T-helper 2 cell treated with Interferon-gamma antibody and Interleukin-4, amounts not matched to agents 5 μg/mL and 100 μg/mL, for 36 hours (primary cell): ENCODE measurements around the gene PALLD.
A peak's percentile ranks its signal among the peaks of the same experiment; 100 is the strongest.

Experiments
- DNase-seq: peaks from one replicate; pipeline ENCODE4 v3.0.0; 2021; ENCODE audit warnings: low spot score
- H3K27ac Mint-ChIP-seq: one replicate; pipeline ENCODE4 v1.8.0; 2021; ENCODE audit warnings: mild to moderate bottlenecking, mixed read lengths
- H3K27me3 Mint-ChIP-seq: one replicate; pipeline ENCODE4 v1.8.0; 2021; ENCODE audit warnings: low read depth, mixed read lengths
- H3K36me3 Mint-ChIP-seq: one replicate; pipeline ENCODE4 v1.8.0; 2021; ENCODE audit warnings: low read depth, mixed read lengths
- H3K4me1 Mint-ChIP-seq: one replicate; pipeline ENCODE4 v1.8.0; 2021; ENCODE audit warnings: low read depth, mixed read lengths
- H3K4me3 Mint-ChIP-seq: one replicate; pipeline ENCODE4 v1.8.0; 2022; ENCODE audit warnings: mild to moderate bottlenecking, moderate library complexity, mixed read lengths
- H3K9me3 Mint-ChIP-seq: one replicate; pipeline ENCODE4 v1.8.0; 2021; ENCODE audit warnings: mixed read lengths

Gene PALLD

DNA sequence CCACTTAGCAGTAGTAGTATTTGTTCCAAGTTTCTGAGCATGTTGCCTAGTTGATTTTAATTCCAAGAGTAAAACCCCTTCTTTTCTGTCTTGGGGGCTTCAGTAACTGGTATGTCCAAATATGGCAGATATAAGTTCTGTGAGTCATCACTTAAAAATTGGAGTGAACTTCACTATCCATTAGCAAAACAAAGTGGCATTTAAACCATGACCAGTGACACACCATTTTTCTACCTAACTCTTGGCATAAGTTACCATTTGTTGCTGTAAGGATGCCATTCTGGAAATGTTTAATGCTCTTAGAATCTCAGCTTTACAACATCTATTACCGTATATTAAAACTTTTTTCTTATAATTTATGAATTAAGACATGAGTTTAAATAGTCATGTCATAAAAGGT is 411.2 kb downstream of the PALLD start:
- no peaks in the 10 kb centered on the region for H3K27me3 Mint-ChIP-seq
- H3K36me3 Mint-ChIP-seq = no peaks in the 10 kb centered on the region
- H3K27ac Mint-ChIP-seq = no peak overlapping the region

DNA sequence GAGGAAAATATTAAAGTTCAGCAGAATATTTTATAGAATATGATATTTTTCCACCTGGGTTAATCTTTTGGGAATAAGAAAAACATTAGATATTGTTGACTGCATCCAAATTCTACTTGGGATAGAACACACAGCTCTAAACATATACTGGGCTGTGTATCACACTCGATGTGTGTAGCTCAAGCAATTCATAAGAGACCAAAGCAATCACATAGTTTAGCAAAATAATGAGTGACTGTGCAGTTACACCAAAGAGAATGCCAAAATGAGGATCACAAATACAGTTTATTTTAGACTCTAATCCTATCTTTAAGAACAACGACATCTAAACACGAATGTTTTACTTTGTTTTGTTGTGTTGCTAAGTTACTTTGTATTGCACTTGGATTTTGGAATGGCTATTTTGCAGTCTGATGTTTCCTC is 412.0 kb downstream of the PALLD start:
- Mint-ChIP-seq H3K27me3 (no peaks in the 10 kb centered on the region), H3K27ac (no peak overlapping the region), H3K4me1 (peaks cover 5% of the 10 kb centered on the region), H3K4me3 (no peak overlapping the region), H3K36me3 (no peaks in the 10 kb centered on the region), H3K9me3 (no peaks in the 10 kb centered on the region)
- no peak for DNase-seq

More for the DNA sequence above, 411.2 kb downstream of the PALLD start:
- Mint-ChIP-seq H3K4me3 (no peak overlapping the region), H3K9me3 (no peaks in the 10 kb centered on the region), H3K4me1 (peaks cover 5% of the 10 kb centered on the region)
- DNase-seq = no peak

DNA sequence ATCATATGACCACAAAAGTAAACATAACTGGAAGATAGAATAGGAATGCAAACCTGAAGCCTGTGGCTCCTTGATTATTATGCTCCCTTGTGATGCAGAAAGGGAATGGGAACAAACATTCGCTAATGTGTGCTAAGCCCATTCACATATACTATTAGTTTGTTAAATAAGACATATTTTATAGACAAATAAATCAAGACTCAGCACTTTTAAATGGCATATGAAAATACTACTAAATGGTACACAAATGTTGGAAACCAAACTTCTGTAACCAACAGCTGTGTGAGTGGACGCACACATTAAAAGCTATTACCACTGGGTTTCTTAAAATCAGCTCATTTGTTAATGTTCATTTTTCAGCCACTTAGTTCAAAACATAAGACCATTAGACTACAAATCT is 417.2 kb downstream of the PALLD start:
- H3K9me3 Mint-ChIP-seq = no peaks in the 10 kb centered on the region
- no peak overlapping the region for H3K27ac Mint-ChIP-seq
- peaks cover 1% of the 10 kb centered on the region for H3K36me3 Mint-ChIP-seq
- H3K27me3 Mint-ChIP-seq = no peaks in the 10 kb centered on the region
- no peak for DNase-seq
- no peak overlapping the region for H3K4me3 Mint-ChIP-seq
- H3K4me1 Mint-ChIP-seq = peaks cover 2% of the 10 kb centered on the region

DNA sequence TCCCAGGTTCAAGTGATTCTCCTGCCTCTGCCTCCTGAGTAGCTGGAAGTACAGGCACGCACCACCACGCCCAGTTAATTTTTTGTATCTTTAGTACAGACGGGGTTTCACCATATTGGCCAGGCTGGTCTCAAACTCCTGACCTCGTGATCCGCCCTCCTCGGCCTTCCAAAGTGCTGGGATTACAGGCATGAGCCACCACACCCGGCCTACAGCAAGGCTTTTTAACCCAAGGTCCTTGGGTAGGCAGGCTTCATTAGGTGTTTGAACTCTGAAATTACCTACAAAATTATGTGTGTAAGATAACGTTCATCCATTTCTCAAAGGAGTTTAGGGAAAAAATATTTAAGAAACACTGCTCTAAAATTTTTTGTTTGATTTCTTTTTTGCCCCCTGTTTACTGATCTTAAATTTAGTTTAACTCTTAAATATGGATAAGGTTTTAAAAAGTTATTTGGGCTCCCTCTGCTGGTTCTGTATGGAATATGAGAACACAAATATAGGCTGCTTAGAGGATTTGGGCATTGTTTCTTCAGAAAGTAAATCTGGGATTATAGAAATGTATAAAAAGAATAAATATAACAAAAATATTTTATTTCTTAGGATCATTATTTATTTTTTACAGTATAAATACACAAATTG is 420.4 kb downstream of the PALLD start:
- Mint-ChIP-seq H3K27ac (no peak overlapping the region), H3K36me3 (peaks cover 1% of the 10 kb centered on the region), H3K27me3 (no peaks in the 10 kb centered on the region), H3K9me3 (no peaks in the 10 kb centered on the region), H3K4me1 (peaks cover 2% of the 10 kb centered on the region), H3K4me3 (no peak overlapping the region)
- DNase-seq = no peak

DNA sequence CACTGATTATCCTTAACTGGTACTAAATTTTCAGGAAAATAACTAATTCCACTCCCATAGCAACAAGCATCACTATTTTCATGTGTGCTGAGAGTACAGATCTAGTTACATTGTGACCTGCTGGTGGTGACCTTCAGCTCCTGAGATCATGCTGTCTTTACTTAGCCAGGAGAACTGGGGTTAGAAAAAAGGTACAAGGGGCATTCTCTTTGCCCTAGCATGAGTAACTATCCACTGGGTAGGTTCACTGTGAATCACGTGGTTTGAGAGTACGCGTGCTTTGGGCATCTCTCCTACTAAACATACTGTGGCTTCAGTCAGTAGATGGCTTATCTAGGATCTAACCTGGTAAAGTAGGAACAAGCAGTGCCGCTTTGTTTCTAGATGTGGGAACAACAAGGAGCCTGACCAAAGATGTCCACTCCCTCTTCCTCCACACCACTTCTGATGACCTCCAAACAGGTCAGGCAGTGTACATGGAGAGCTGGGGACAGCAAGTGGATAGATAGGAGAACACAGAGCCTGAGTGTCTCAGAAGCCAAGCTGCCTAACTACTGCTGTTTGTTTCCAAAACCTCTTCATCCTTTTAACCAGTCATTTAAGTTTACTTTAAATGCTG is 423.0 kb downstream of the PALLD start:
- Mint-ChIP-seq H3K36me3 (peaks cover 2% of the 10 kb centered on the region), H3K27me3 (no peaks in the 10 kb centered on the region), H3K4me3 (no peak overlapping the region), H3K4me1 (peaks cover 3% of the 10 kb centered on the region), H3K27ac (no peak overlapping the region), H3K9me3 (no peaks in the 10 kb centered on the region)
- no peak for DNase-seq

DNA sequence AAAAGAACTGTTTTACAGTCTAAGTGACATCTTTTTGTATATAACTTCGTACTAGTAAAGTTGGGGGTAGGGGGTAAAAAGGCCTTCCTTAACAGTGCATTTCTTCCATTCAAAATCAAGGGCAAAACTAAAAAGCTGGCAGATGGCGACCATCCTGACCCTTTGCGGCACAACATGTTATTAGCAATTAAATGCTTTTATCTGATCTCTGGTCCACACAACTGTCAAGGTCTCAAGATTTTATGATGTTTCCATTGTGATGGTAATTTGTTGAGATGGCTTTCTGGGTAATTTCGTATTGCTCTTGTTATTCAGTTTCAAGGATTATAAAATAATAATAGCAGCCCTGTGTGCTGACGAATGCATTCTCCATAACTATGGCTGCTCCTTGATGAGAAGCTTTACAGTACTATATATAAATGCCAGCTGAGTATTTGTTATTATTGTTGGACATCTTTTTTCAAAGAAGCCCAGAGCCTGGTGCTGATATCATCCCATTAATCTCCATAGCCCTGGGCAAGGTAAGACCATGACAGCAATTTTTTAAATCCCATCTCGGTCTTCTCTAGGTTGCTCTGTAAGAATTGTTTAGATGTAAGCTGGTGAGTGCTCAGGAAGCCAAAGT is 423.7 kb downstream of the PALLD start:
- Mint-ChIP-seq H3K36me3 (peaks cover 5% of the 10 kb centered on the region), H3K27me3 (no peaks in the 10 kb centered on the region), H3K4me1 (peaks cover 3% of the 10 kb centered on the region), H3K27ac (no peak overlapping the region), H3K4me3 (no peak overlapping the region), H3K9me3 (no peaks in the 10 kb centered on the region)
- DNase-seq = no peak

DNA sequence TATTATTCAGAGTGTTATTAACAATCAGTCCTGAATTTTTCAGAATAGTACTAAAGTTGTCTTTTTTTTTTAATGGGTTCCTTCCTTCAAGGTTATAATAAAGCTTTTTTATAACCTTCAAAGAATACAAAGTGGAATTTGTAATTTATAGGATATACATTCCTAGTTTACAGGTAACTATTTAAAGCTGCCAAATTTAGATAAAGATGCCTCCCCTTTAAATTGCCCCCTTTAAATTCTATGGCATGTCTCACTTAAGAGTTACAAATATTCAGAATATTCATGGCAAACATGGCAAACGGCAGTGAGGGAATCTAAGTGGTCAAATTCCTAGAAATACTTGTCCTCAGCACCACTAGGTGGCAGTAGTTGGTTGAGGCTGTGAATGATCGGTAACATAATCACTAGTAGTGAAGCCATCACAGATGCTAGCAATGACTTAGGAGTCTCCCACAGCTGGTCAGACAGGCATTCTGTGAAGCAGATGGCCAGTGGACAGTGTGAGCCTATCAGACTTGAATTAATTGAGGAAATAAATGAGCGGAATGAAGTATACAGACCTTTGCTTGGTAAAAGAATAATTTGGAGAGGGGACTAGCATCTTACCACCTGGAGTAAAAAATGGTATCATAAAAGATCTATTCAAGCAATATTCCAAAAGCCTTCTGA is 426.8 kb downstream of the PALLD start:
- H3K4me3 Mint-ChIP-seq = no peak overlapping the region
- no peaks in the 10 kb centered on the region for H3K9me3 Mint-ChIP-seq
- peaks cover 2% of the 10 kb centered on the region for H3K4me1 Mint-ChIP-seq
- DNase-seq = peak; percentile 32
- peaks cover 7% of the 10 kb centered on the region for H3K36me3 Mint-ChIP-seq
- H3K27ac Mint-ChIP-seq = no peak overlapping the region
- no peaks in the 10 kb centered on the region for H3K27me3 Mint-ChIP-seq

DNA sequence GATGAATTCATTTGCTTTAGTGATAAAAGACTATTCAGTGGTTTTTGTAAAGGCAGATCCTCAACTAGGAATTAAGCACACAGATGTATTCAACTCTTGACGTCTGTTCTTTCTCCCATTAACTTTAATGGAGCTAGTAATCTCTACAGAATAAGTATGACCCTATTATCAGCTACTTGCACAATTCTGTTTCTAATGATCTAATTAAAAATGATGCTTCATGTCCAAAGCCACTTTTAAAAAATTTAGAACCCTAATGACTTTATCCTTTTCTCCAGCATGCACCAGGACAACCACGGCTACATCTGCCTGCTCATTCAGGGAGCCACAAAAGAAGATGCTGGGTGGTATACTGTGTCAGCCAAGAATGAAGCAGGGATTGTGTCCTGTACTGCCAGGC is 427.8 kb downstream of the PALLD start:
- no peak for DNase-seq
- no peak overlapping the region for H3K27ac Mint-ChIP-seq
- H3K27me3 Mint-ChIP-seq = no peaks in the 10 kb centered on the region
- peaks cover 2% of the 10 kb centered on the region for H3K4me1 Mint-ChIP-seq
- H3K36me3 Mint-ChIP-seq = peaks cover 7% of the 10 kb centered on the region
- H3K4me3 Mint-ChIP-seq = no peak overlapping the region
- no peaks in the 10 kb centered on the region for H3K9me3 Mint-ChIP-seq

DNA sequence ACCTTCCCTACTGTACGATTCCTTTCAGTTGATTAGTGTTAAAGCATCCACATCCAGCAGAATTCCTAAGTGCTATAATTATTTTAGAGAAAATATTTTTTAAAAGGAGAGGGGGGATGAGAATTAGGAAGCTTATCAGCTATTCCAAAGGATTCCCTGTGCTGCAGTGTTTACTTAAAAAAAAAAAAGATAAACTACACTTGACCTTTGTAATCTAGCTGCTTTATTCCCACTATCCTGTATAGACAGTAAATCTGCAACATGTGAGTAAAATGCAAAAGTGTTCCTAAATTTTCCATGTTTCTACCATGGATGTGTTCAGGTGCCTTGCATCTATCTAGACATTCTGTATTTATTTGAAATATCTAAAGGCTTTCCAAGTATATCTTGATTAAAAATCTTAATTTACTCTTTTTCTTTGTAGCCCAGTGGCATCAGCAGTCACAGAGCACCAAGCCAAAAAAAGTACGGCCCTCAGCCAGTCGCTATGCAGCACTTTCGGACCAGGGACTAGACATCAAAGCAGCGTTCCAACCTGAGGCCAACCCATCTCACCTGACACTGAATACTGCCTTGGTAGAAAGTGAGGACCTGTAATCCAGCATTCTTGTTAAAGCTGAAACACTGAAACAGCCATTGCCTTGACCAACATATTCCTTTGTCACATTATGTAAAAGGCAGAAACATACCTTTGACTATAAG is 429.1 kb downstream of the PALLD start:
- no peak for DNase-seq
- Mint-ChIP-seq H3K36me3 (peaks cover 7% of the 10 kb centered on the region), H3K9me3 (peaks cover 5% of the 10 kb centered on the region), H3K27me3 (no peaks in the 10 kb centered on the region), H3K27ac (no peak overlapping the region), H3K4me3 (no peak overlapping the region), H3K4me1 (peaks cover 2% of the 10 kb centered on the region)

DNA sequence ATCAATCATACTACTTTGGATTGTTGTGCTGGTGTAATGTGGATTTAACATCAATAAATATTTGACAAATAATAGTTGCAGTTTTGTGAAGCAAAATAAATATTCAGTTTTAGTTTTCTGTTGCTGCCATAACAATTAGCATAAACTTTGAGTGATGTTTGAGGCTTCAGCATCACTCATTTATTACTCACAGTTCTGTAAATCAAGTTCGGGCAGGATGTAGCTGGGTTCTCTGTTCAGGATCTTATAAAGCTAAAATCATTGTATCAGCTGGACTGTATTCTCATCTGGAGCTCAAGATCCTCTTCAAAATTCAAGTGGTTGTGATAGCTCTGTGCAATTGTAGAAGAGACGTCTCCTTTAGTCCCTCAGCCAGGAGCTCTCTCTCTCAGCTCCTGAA is 431.5 kb downstream of the PALLD start:
- H3K27me3 Mint-ChIP-seq = no peaks in the 10 kb centered on the region
- DNase-seq = no peak
- H3K27ac Mint-ChIP-seq = no peak overlapping the region
- H3K9me3 Mint-ChIP-seq = peaks cover 25% of the 10 kb centered on the region
- H3K4me3 Mint-ChIP-seq = no peak overlapping the region
- peaks cover 11% of the 10 kb centered on the region for H3K36me3 Mint-ChIP-seq
- H3K4me1 Mint-ChIP-seq = peaks cover 5% of the 10 kb centered on the region

DNA sequence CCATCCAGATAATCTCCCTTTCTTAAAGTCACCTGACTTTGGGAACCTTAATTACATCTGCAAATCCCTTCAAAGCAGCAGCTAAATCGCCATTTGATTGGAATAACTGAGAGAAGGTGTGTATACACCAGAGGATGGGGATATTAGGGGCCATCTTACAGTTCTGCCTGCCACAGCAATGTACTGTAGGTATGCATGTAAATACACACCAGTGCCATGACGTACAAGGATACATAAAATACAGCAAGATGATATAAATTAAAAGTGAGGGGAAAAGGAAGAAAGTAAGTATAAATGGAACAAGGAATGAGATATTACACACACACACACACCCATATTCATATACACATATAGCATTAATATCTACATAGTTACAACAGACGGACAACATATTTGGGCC is 432.0 kb downstream of the PALLD start:
- H3K4me1 Mint-ChIP-seq = peaks cover 4% of the 10 kb centered on the region
- H3K9me3 Mint-ChIP-seq = peaks cover 30% of the 10 kb centered on the region
- no peak overlapping the region for H3K4me3 Mint-ChIP-seq
- H3K36me3 Mint-ChIP-seq = peaks cover 11% of the 10 kb centered on the region
- H3K27me3 Mint-ChIP-seq = no peaks in the 10 kb centered on the region
- no peak for DNase-seq
- no peak overlapping the region for H3K27ac Mint-ChIP-seq

DNA sequence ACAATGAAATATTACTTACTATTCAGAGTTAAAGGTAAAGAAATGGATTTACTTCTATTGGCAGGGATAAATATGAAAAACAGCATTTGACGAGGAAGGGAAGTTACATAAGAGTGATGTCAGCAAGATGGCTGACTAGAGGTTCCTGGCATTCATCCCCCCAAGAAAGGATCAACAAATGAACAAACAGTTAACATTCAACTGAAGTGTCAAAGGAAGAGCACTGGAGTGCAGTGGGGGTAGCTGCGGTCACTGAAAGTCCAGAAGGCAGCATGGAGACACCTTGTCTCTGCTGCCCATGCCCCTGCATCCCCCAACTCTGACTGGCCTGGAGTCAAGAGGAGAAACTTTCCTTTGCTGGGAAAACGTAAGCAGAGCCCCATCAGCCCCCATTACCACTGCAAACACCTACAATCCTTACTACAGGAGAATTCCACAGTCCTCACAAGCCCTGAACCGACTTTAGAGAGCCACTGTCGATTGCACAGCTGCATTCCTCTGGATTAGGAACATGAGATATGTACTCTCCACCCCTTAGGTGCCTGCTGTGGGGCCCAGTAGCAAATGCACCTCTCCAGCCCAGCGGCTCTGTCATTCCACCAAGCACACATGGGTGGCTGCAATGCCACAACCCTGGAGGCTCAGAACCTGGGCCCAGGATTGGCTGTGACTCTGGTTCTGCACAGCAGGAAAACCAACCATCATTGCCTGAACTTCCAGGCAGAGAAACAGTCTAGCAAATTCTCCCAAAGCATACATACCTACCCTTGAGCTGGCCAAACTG is 433.8 kb downstream of the PALLD start:
- no peak overlapping the region for H3K4me3 Mint-ChIP-seq
- H3K27me3 Mint-ChIP-seq = no peaks in the 10 kb centered on the region
- peaks cover 3% of the 10 kb centered on the region for H3K4me1 Mint-ChIP-seq
- peaks cover 7% of the 10 kb centered on the region for H3K36me3 Mint-ChIP-seq
- peaks cover 38% of the 10 kb centered on the region for H3K9me3 Mint-ChIP-seq
- H3K27ac Mint-ChIP-seq = no peak overlapping the region
- no peak for DNase-seq

DNA sequence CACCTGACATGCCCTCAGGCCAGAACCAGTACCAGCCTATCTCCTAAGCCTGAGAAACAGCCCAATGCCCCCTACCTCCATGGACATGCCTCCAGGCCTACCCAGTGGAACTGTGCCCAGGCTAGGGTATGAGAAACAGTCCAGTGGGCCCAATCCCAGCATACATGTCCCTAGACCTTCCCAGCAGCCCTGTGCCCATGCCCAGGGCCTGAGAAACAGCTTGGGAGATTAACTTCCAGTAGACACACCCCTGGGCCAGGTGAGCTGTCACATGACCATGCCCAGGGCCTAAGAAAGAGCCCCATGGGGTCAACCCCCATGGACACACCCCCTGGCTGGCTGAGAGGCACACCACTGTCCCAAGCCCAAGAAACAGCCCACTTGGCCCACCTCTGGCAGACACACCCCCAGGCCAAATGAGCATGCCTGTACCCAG is 434.4 kb downstream of the PALLD start:
- H3K4me1 Mint-ChIP-seq = peaks cover 3% of the 10 kb centered on the region
- no peak overlapping the region for H3K27ac Mint-ChIP-seq
- no peak for DNase-seq
- H3K4me3 Mint-ChIP-seq = no peak overlapping the region
- peaks cover 38% of the 10 kb centered on the region for H3K9me3 Mint-ChIP-seq
- no peaks in the 10 kb centered on the region for H3K27me3 Mint-ChIP-seq
- H3K36me3 Mint-ChIP-seq = peaks cover 7% of the 10 kb centered on the region
